SK-N-SH treated with all-trans-retinoic acid at 6 μM for 48 hours (cell line): ENCODE data around the gene ANXA11.

ENCODE experiments used
- ATAC-seq: fragments of 200-7000 bp; cut with Tn5 transposase; 3 replicates; pipeline ENCODE4 v1.9.1; 2020; ENCODE audit warnings: mild to moderate bottlenecking, moderate library complexity
- BACH2 ChIP-seq: fragments of 250-450 bp; sonication (Bioruptor Pico); IDR thresholded peaks from 2 replicates; pipeline ENCODE4 v1.9.0; 2021; ENCODE audit warnings: mild to moderate bottlenecking, borderline replicate concordance
- CREB5 ChIP-seq: fragments of 250-450 bp; sonication (Bioruptor Pico); IDR thresholded peaks from 2 replicates; pipeline ENCODE4 v1.5.1; 2020; ENCODE audit warnings: low read depth, mild to moderate bottlenecking, moderate library complexity
- CSDC2 ChIP-seq: fragments of 250-450 bp; sonication (Bioruptor Pico); IDR thresholded peaks from 2 replicates; pipeline ENCODE4 v1.5.0; 2020; ENCODE audit warnings: mild to moderate bottlenecking, moderate library complexity
- CSRNP3 ChIP-seq: fragments of 250-450 bp; sonication (Bioruptor Pico); IDR thresholded peaks from 2 replicates; pipeline ENCODE4 v1.5.1; 2021; ENCODE audit warnings: mild to moderate bottlenecking, moderate library complexity
- ESRRG ChIP-seq: fragments of 250-450 bp; sonication (Bioruptor Pico); IDR thresholded peaks from 2 replicates; pipeline ENCODE4 v1.6.1; 2021; ENCODE audit warnings: mild to moderate bottlenecking
- ISL1 ChIP-seq: fragments of 250-450 bp; sonication (Bioruptor Pico); IDR thresholded peaks from 2 replicates; pipeline ENCODE4 v2.1.2; 2022; ENCODE audit warnings: mild to moderate bottlenecking, moderate library complexity
- OSR1 ChIP-seq: fragments of 250-450 bp; sonication (Bioruptor Pico); IDR thresholded peaks from 2 replicates; pipeline ENCODE4 v1.8.0; 2022; ENCODE audit warnings: moderate library complexity, mild to moderate bottlenecking, inconsistent platforms
- POU6F1 ChIP-seq: fragments of 250-450 bp; sonication (Bioruptor Pico); IDR thresholded peaks from 2 replicates; pipeline ENCODE4 v1.8.0; 2021; ENCODE audit warnings: low read depth, mild to moderate bottlenecking, moderate library complexity, borderline replicate concordance
- PPARA ChIP-seq: fragments of 250-450 bp; sonication (Bioruptor Pico); IDR thresholded peaks from 2 replicates; pipeline ENCODE4 v1.5.0; 2020; ENCODE audit warnings: mild to moderate bottlenecking, borderline replicate concordance
- RARB ChIP-seq: fragments of 250-450 bp; sonication (Bioruptor Pico); IDR thresholded peaks from 2 replicates; pipeline ENCODE4 v1.8.0; 2021; ENCODE audit warnings: mild to moderate bottlenecking, moderate library complexity
- SNAI2 ChIP-seq: fragments of 250-450 bp; sonication (Bioruptor Pico); IDR thresholded peaks from 2 replicates; pipeline ENCODE4 v1.5.0; 2020; ENCODE audit warnings: mild to moderate bottlenecking, moderate library complexity
- TCF4 ChIP-seq: fragments of 250-450 bp; sonication (Bioruptor Pico); IDR thresholded peaks from 2 replicates; pipeline ENCODE4 v1.8.0; 2021; ENCODE audit warnings: mild to moderate bottlenecking, moderate library complexity, borderline replicate concordance
- TOX ChIP-seq: fragments of 250-450 bp; sonication (Bioruptor Pico); IDR thresholded peaks from 2 replicates; pipeline ENCODE4 v1.8.0; 2021; ENCODE audit warnings: mild to moderate bottlenecking, moderate library complexity, borderline replicate concordance
- ZC3H10 ChIP-seq: fragments of 250-450 bp; sonication (Bioruptor Pico); IDR thresholded peaks from 2 replicates; pipeline ENCODE4 v1.5.1; 2021; ENCODE audit warnings: mild to moderate bottlenecking, moderate library complexity
- ZFP3 ChIP-seq: fragments of 250-450 bp; sonication (Bioruptor Pico); IDR thresholded peaks from 2 replicates; pipeline ENCODE4 v1.5.0; 2020; ENCODE audit warnings: mild to moderate bottlenecking, moderate library complexity
- ZFP30 ChIP-seq: fragments of 450-650 bp; formaldehyde crosslinking; IDR thresholded peaks from 2 replicates; pipeline ENCODE4 v1.5.0; 2022; ENCODE audit warnings: mild to moderate bottlenecking, moderate library complexity
- ZNF565 ChIP-seq: fragments of 450-650 bp; formaldehyde crosslinking; conservative IDR thresholded peaks from 2 replicates; pipeline ENCODE4 v1.5.0; 2020; ENCODE audit warnings: low read depth, mild to moderate bottlenecking, moderate library complexity
- ZNF70 ChIP-seq: fragments of 450-650 bp; formaldehyde crosslinking; IDR thresholded peaks from 2 replicates; pipeline ENCODE4 v1.5.0; 2020; ENCODE audit warnings: mild to moderate bottlenecking, moderate library complexity
- ZNF8 ChIP-seq: fragments of 450-650 bp; formaldehyde crosslinking; IDR thresholded peaks from 2 replicates; pipeline ENCODE4 v1.5.0; 2020; ENCODE audit warnings: mild to moderate bottlenecking, moderate library complexity
- TF ChIP-seq, protein P1 (sequence below): fragments of 250-450 bp; sonication (Bioruptor Pico); IDR thresholded peaks from 2 replicates; pipeline ENCODE4 v1.8.0; 2020; ENCODE audit warnings: mild to moderate bottlenecking, moderate library complexity, borderline replicate concordance
- TF ChIP-seq, protein P2 (sequence below): fragments of 250-450 bp; sonication (Bioruptor Pico); IDR thresholded peaks from 2 replicates; pipeline ENCODE4 v1.5.0; 2020; ENCODE audit warnings: mild to moderate bottlenecking, moderate library complexity

The ANXA11 gene

GRCh38 chr10:80204677-80205476, 460 bp downstream of the ANXA11 start:
- TF ChIP-seq CSRNP3 (CRISPR knock-in tag) (no peak), OSR1 (CRISPR knock-in tag) (no peak), ZNF8 (CRISPR knock-in tag) (no peak), BACH2 (no peak), ZFP3 (CRISPR knock-in tag) (no peak), ZC3H10 (CRISPR knock-in tag) (no peak), RARB (no peak), TOX (CRISPR knock-in tag) (no peak), SNAI2 (CRISPR knock-in tag) (no peak), ZNF565 (CRISPR knock-in tag) (no peak), ESRRG (CRISPR knock-in tag) (no peak)
- TF ChIP-seq, protein P1, sequence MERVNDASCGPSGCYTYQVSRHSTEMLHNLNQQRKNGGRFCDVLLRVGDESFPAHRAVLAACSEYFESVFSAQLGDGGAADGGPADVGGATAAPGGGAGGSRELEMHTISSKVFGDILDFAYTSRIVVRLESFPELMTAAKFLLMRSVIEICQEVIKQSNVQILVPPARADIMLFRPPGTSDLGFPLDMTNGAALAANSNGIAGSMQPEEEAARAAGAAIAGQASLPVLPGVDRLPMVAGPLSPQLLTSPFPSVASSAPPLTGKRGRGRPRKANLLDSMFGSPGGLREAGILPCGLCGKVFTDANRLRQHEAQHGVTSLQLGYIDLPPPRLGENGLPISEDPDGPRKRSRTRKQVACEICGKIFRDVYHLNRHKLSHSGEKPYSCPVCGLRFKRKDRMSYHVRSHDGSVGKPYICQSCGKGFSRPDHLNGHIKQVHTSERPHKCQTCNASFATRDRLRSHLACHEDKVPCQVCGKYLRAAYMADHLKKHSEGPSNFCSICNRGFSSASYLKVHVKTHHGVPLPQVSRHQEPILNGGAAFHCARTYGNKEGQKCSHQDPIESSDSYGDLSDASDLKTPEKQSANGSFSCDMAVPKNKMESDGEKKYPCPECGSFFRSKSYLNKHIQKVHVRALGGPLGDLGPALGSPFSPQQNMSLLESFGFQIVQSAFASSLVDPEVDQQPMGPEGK, result no peak
- TF ChIP-seq, all 23 proteins: peak for 0
- ATAC-seq, result peak; percentile 22

DNA sequence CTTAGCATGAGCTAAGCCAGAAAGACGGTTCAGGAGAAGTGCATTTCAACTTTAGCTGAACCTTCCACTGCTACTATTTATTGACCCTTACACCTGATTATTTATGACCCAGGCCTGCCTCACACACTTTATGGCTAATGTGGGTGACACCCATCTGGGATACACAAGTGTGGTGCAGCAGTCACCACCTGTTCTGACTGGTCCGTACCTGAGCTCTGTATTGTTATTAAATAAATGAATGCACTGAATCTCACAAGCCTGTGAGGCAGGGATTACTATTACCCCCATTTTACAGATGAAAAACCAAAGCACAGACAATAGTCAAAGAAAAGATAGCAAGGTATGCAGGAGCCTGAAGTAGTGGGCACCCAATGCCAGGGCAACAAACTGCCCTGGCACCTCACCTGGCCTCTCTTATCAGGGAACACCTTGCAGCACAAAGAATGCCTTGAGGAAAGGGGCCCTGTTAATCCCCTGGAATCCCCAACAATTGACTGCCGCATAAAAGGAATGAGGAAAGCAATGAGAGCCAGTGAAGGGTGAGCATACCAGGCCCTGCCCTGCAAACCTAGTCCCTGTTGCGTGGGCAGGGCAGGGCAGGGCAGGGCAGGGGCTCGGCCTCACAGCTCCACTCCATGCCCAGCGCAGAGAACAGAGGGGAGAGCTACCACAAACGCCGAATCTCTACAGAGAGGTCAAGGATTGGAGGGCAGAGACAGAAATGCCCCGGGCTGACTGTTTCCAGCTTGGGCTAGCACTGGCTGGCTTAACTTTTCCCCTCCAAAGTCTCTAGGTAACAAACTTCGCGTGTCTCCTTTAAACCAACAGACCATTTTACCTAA, 1.3 kb downstream of the ANXA11 start:
- peak; percentile 35 for ATAC-seq
- TF ChIP-seq SNAI2 (CRISPR knock-in tag) (no peak), RARB (no peak), ZFP30 (CRISPR knock-in tag) (no peak), TOX (CRISPR knock-in tag) (no peak), CSDC2 (no peak), ZNF70 (CRISPR knock-in tag) (no peak), BACH2 (no peak), ZC3H10 (CRISPR knock-in tag) (no peak), CREB5 (CRISPR knock-in tag) (no peak), ISL1 (CRISPR knock-in tag) (no peak), TCF4 (CRISPR knock-in tag) (no peak), ZNF8 (CRISPR knock-in tag) (no peak), ESRRG (CRISPR knock-in tag) (no peak), POU6F1 (no peak), CSRNP3 (CRISPR knock-in tag) (no peak), OSR1 (CRISPR knock-in tag) (no peak), PPARA (CRISPR knock-in tag) (no peak)
- TF ChIP-seq, protein P2, sequence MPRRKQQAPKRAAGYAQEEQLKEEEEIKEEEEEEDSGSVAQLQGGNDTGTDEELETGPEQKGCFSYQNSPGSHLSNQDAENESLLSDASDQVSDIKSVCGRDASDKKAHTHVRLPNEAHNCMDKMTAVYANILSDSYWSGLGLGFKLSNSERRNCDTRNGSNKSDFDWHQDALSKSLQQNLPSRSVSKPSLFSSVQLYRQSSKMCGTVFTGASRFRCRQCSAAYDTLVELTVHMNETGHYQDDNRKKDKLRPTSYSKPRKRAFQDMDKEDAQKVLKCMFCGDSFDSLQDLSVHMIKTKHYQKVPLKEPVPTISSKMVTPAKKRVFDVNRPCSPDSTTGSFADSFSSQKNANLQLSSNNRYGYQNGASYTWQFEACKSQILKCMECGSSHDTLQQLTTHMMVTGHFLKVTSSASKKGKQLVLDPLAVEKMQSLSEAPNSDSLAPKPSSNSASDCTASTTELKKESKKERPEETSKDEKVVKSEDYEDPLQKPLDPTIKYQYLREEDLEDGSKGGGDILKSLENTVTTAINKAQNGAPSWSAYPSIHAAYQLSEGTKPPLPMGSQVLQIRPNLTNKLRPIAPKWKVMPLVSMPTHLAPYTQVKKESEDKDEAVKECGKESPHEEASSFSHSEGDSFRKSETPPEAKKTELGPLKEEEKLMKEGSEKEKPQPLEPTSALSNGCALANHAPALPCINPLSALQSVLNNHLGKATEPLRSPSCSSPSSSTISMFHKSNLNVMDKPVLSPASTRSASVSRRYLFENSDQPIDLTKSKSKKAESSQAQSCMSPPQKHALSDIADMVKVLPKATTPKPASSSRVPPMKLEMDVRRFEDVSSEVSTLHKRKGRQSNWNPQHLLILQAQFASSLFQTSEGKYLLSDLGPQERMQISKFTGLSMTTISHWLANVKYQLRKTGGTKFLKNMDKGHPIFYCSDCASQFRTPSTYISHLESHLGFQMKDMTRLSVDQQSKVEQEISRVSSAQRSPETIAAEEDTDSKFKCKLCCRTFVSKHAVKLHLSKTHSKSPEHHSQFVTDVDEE (CRISPR knock-in tag), result no peak
